H9 (cell line): Measurements from ENCODE around the gene HAUS2. TPM values are rescaled to one million over a fixed set of nuclear protein-coding genes. Genes with fewer than 3 reads are reported as not detected.

Experiments
- DNase-seq: peaks from one replicate; pipeline ENCODE4 v3.0.0-alpha.2; 2017
- H2AFZ ChIP-seq: one replicate; pipeline ENCODE4 v1.6.1; 2013; ENCODE audit warnings: mild to moderate bottlenecking, low read length, control low read depth, moderate library complexity
- H2AK5ac ChIP-seq: 2 replicates; pipeline ENCODE4 v1.6.1; 2013; ENCODE audit warnings: low read length, control low read depth, mixed read lengths; ENCODE audit not compliant: insufficient read length
- H2BK120ac ChIP-seq: one replicate; pipeline ENCODE4 v1.6.1; 2013; ENCODE audit warnings: low read depth, mild to moderate bottlenecking, low read length, control low read depth, inconsistent platforms; ENCODE audit not compliant: poor library complexity, severe bottlenecking
- H2BK12ac ChIP-seq: 2 replicates; pipeline ENCODE4 v1.6.1; 2013; ENCODE audit warnings: low read length, control low read depth, mixed read lengths, low read depth; ENCODE audit not compliant: insufficient read length
- H2BK15ac ChIP-seq: 2 replicates; pipeline ENCODE4 v1.6.1; 2013; ENCODE audit warnings: low read depth, low read length, control low read depth
- H2BK20ac ChIP-seq: one replicate; pipeline ENCODE4 v1.6.1; 2013; ENCODE audit warnings: low read depth, mild to moderate bottlenecking, low read length, control low read depth, inconsistent platforms; ENCODE audit not compliant: poor library complexity, severe bottlenecking
- H2BK5ac ChIP-seq: 2 replicates; pipeline ENCODE4 v1.6.1; 2013; ENCODE audit warnings: low read length, control low read depth, mixed read lengths; ENCODE audit not compliant: insufficient read length
- H3K14ac ChIP-seq: 2 replicates; pipeline ENCODE4 v1.6.1; 2013; ENCODE audit warnings: low read length, control low read depth; ENCODE audit not compliant: insufficient read depth
- H3K18ac ChIP-seq: 2 replicates; pipeline ENCODE4 v1.6.1; 2013; ENCODE audit warnings: low read depth, mild to moderate bottlenecking, mixed read lengths, low read length, control low read depth; ENCODE audit not compliant: insufficient read length
- H3K23ac ChIP-seq: 2 replicates; pipeline ENCODE4 v1.6.1; 2013; ENCODE audit warnings: low read length, control low read depth, mixed read lengths, low read depth; ENCODE audit not compliant: insufficient read length
- H3K23me2 ChIP-seq: 2 replicates; pipeline ENCODE4 v1.6.1; 2013; ENCODE audit warnings: low read depth, mild to moderate bottlenecking, mixed read lengths, low read length, control low read depth; ENCODE audit not compliant: insufficient read length, poor library complexity, severe bottlenecking
- H3K27ac ChIP-seq: 2 replicates; pipeline ENCODE4 v1.5.1; 2013; ENCODE audit warnings: low read length, control low read depth, mixed read lengths, low read depth; ENCODE audit not compliant: insufficient read length
- H3K27me3 ChIP-seq: 2 replicates; pipeline ENCODE4 v1.6.1; 2013; ENCODE audit warnings: low read length, control low read depth, inconsistent platforms; ENCODE audit not compliant: insufficient read depth
- H3K4ac ChIP-seq: 2 replicates; pipeline ENCODE4 v1.6.1; 2013; ENCODE audit warnings: low read depth, mild to moderate bottlenecking, control low read depth, inconsistent platforms, low read length, moderate library complexity
- H3K4me1 ChIP-seq: 2 replicates; pipeline ENCODE4 v1.6.1; 2013; ENCODE audit warnings: low read length, control low read depth, inconsistent platforms; ENCODE audit not compliant: insufficient read depth
- H3K4me2 ChIP-seq: 2 replicates; pipeline ENCODE4 v1.6.1; 2013; ENCODE audit warnings: low read length, control low read depth, mixed read lengths; ENCODE audit not compliant: insufficient read length, insufficient read depth
- H3K56ac ChIP-seq: 2 replicates; pipeline ENCODE4 v1.6.1; 2013; ENCODE audit warnings: low read depth, mild to moderate bottlenecking, mixed read lengths, low read length, control low read depth; ENCODE audit not compliant: insufficient read length
- H3K79me1 ChIP-seq: 2 replicates; pipeline ENCODE4 v1.6.1; 2013; ENCODE audit warnings: low read depth, mild to moderate bottlenecking, moderate library complexity, low read length, control low read depth, inconsistent platforms; ENCODE audit not compliant: insufficient read depth, poor library complexity, severe bottlenecking
- H3K79me2 ChIP-seq: 2 replicates; pipeline ENCODE4 v1.6.1; 2013; ENCODE audit warnings: low read length, control low read depth, inconsistent platforms; ENCODE audit not compliant: insufficient read depth
- H3K9ac ChIP-seq: 2 replicates; pipeline ENCODE4 v1.6.1; 2013; ENCODE audit warnings: low read length, control low read depth, mixed read lengths; ENCODE audit not compliant: insufficient read length; ENCODE audit errors: extremely low read depth
- H3K9me3 ChIP-seq: one replicate; pipeline ENCODE4 v1.6.1; 2013; ENCODE audit warnings: low read depth, low read length, inconsistent platforms; ENCODE audit not compliant: control insufficient read depth
- H3T11ph ChIP-seq: one replicate; pipeline ENCODE4 v1.6.1; 2013; ENCODE audit warnings: mild to moderate bottlenecking, low read length, control low read depth, inconsistent platforms
- H4K20me1 ChIP-seq: one replicate; pipeline ENCODE4 v1.6.1; 2013; ENCODE audit not compliant: control insufficient read depth, insufficient read length, insufficient read depth
- H4K5ac ChIP-seq: 2 replicates; pipeline ENCODE4 v1.6.1; 2013; ENCODE audit warnings: low read depth, mild to moderate bottlenecking, mixed read lengths, low read length, control low read depth; ENCODE audit not compliant: insufficient read length
- H4K8ac ChIP-seq: replicated peaks from 2 replicates; pipeline ENCODE4 v1.6.1; 2013; ENCODE audit warnings: low read length, control low read depth, mixed read lengths, low read depth; ENCODE audit not compliant: insufficient read length
- H4K91ac ChIP-seq: 2 replicates; pipeline ENCODE4 v1.6.1; 2013; ENCODE audit warnings: low read depth, mild to moderate bottlenecking, moderate library complexity, mixed read lengths, low read length, control low read depth; ENCODE audit not compliant: insufficient read length
- H3K27ac Mint-ChIP-seq, 3 experiments: 2 replicates in 2 of 3; 3 replicates in 1 of 3; pipeline ENCODE4 v1.8.0; 2020 to 2021; ENCODE audit warnings: mixed read lengths in 3 of 3, mild to moderate bottlenecking in 1 of 3, moderate library complexity in 1 of 3
- H3K27me3 Mint-ChIP-seq: 2 replicates; pipeline ENCODE4 v1.8.0; 2021; ENCODE audit warnings: low read depth, mild to moderate bottlenecking, moderate library complexity, mixed read lengths
- H3K36me3 Mint-ChIP-seq, 3 experiments: 2 replicates in 2 of 3; 3 replicates in 1 of 3; pipeline ENCODE4 v1.8.0; 2020 to 2021; ENCODE audit warnings: low read depth in 3 of 3, mixed read lengths in 3 of 3; ENCODE audit not compliant: insufficient read depth in 1 of 3
- H3K4me1 Mint-ChIP-seq, 2 experiments: 2 replicates each; pipeline ENCODE4 v1.8.0; 2020; ENCODE audit warnings: mixed read lengths in 2 of 2
- H3K4me3 Mint-ChIP-seq, 2 experiments: 2 replicates in 1 of 2; 3 replicates in 1 of 2; pipeline ENCODE4 v1.8.0; 2020 to 2021; ENCODE audit warnings: mild to moderate bottlenecking in 2 of 2, mixed read lengths in 2 of 2, moderate library complexity in 1 of 2
- H3K9me3 Mint-ChIP-seq, 2 experiments: 2 replicates in 1 of 2; 3 replicates in 1 of 2; pipeline ENCODE4 v1.8.0; 2020; ENCODE audit warnings: mild to moderate bottlenecking in 2 of 2, mixed read lengths in 2 of 2, moderate library complexity in 1 of 2
- CTCF ChIP-seq: fragments of 200-600 bp; sonication (generic); conservative IDR thresholded peaks from 3 replicates; pipeline ENCODE4 v1.8.0; 2021; ENCODE audit warnings: antibody characterized with exemption, mild to moderate bottlenecking
- WGBS: extraction: QIAGEN DNeasy Blood & Tissue Kit; methylation state at CpG from one replicate; pipeline ENCODE4 v1.1.7; 2013; ENCODE audit warnings: missing lambda C conversion rate, low lambda C conversion rate, mixed read lengths; ENCODE audit not compliant: insufficient read length; ENCODE audit errors: extremely low coverage; 5-methylcytosine and 5-hydroxymethylcytosine counted together
- total RNA-seq: library from RNA; stranded (reverse); gene quantifications from 2 replicates; pipeline ENCODE4 v1.2.1, GENCODE V29; 2021

Gene HAUS2
- total RNA-seq, 1 experiment from 2014 or later, result 42.5 TPM

- Histone ChIP-seq H3K23ac (no peak within 1 kb of the TSS), H3K4me1 (no peaks in the 10 kb centered on the region)
Measured at GRCh38 chr15:42575188-42576039, 26.8 kb downstream of the HAUS2 start, which contains the start of gene STARD9. TSS of gene STARD9 (plus strand) at chr15:42575606. CDS start at chr15:42575716, 110 bp downstream.

More at GRCh38 chr15:42575188-42576039, 26.8 kb downstream of the HAUS2 start, which contains the start of gene STARD9:
- no peaks in the 10 kb centered on the region for H4K20me1 ChIP-seq
- Mint-ChIP-seq H3K4me3 (peak within 1 kb of the TSS; percentile 91 to 94), H3K4me1 (peaks cover 10 to 13% of the 10 kb centered on the region in 2 experiments), H3K36me3 (peaks cover 0 to 2% (median 0%) of the 10 kb centered on the region in 3 experiments; a peak in 2 of 7 replicates), H3K9me3 (0 out of 5 replicates have a peak, but pooled peaks cover 0 to 2% of the 10 kb centered on the region in 2 experiments), H3K27me3 (peaks cover 52% of the 10 kb centered on the region), H3K27ac (peak within 1 kb of the TSS in 2 of 3 experiments; percentile 61 to 92; a peak in 3 of 7 replicates)
- peaks cover 7% of the 10 kb centered on the region; the same call in 1 of the 2 replicates for H3K27me3 ChIP-seq
- H3T11ph ChIP-seq, result no peak within 1 kb of the TSS
- H2BK20ac ChIP-seq, result no peak within 1 kb of the TSS
- H2BK12ac ChIP-seq, result no peak within 1 kb of the TSS
- no peaks in the 10 kb centered on the region for H3K9me3 ChIP-seq
- H3K14ac ChIP-seq, result no peak within 1 kb of the TSS; the same call in 1 of the 2 replicates
- no peak within 1 kb of the TSS for H2BK5ac ChIP-seq
- H3K18ac ChIP-seq, result peak within 1 kb of the TSS; percentile 29
- H3K79me1 ChIP-seq, result no peaks in the 10 kb centered on the region
- H2AFZ ChIP-seq, result peak within 1 kb of the TSS; percentile 81
- peak within 1 kb of the TSS; percentile 62 for H3K4me2 ChIP-seq
- no peak within 1 kb of the TSS for H3K4ac ChIP-seq
- H4K5ac ChIP-seq, result no peak within 1 kb of the TSS
- H3K27ac ChIP-seq, result no peak within 1 kb of the TSS
- H3K9ac ChIP-seq, result peak within 1 kb of the TSS; percentile 41
- H2BK120ac ChIP-seq, result no peak within 1 kb of the TSS
- DNase-seq, result peak; percentile 99
- H2AK5ac ChIP-seq, result no peak within 1 kb of the TSS
- no peak within 1 kb of the TSS for H3K56ac ChIP-seq
- no peaks in the 10 kb centered on the region for H3K79me2 ChIP-seq
- H2BK15ac ChIP-seq, result no peak within 1 kb of the TSS
- no CpG with 5 or more reads among the region's 95 CpGs for WGBS
- TF ChIP-seq CTCF, result no peak; the same call in 2 of the 3 replicates
- no peak within 1 kb of the TSS for H4K91ac ChIP-seq
- no peak within 1 kb of the TSS for H4K8ac ChIP-seq
- H3K23me2 ChIP-seq, result peaks cover 10% of the 10 kb centered on the region
